C4-2B (cell line): Measurements from ENCODE around the gene CEACAM8.
"Not testable (repeated sequence)": the region's sequence is repeated elsewhere in the genome, so short reads cannot be mapped to it uniquely, and the experiment has no call there.

Source experiments
- H3K27ac ChIP-seq: fragments of 450-650 bp; 2 replicates; pipeline ENCODE4 v1.5.1; 2017
- ZFX ChIP-seq: fragments of 450-650 bp; IDR thresholded peaks from 2 replicates; pipeline ENCODE4 v1.6.1; 2017
- TF ChIP-seq, protein P1 (sequence below): fragments of 450-650 bp; conservative IDR thresholded peaks from 2 replicates; pipeline ENCODE4 v1.5.1; 2017; ENCODE audit warnings: mild to moderate bottlenecking

CEACAM8 gene

GRCh38 chr19:42555801-42556200 is 38.9 kb downstream of the CEACAM8 start:
- TF ChIP-seq, protein P1, sequence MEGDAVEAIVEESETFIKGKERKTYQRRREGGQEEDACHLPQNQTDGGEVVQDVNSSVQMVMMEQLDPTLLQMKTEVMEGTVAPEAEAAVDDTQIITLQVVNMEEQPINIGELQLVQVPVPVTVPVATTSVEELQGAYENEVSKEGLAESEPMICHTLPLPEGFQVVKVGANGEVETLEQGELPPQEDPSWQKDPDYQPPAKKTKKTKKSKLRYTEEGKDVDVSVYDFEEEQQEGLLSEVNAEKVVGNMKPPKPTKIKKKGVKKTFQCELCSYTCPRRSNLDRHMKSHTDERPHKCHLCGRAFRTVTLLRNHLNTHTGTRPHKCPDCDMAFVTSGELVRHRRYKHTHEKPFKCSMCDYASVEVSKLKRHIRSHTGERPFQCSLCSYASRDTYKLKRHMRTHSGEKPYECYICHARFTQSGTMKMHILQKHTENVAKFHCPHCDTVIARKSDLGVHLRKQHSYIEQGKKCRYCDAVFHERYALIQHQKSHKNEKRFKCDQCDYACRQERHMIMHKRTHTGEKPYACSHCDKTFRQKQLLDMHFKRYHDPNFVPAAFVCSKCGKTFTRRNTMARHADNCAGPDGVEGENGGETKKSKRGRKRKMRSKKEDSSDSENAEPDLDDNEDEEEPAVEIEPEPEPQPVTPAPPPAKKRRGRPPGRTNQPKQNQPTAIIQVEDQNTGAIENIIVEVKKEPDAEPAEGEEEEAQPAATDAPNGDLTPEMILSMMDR = no peak
- no peak for TF ChIP-seq ZFX
- H3K27ac ChIP-seq = no peak overlapping the region

- TF ChIP-seq, protein P1 = no peak
- TF ChIP-seq ZFX = no peak
- no peak overlapping the region for H3K27ac ChIP-seq
These were observed 39.4 kb downstream of the CEACAM8 start for GRCh38 chr19:42555317-42555716.

- TF ChIP-seq ZFX = no peak
- TF ChIP-seq, protein P1 = no peak
- H3K27ac ChIP-seq = no peak overlapping the region
These were observed 40.6 kb downstream of the CEACAM8 start for GRCh38 chr19:42554046-42554575.

DNA sequence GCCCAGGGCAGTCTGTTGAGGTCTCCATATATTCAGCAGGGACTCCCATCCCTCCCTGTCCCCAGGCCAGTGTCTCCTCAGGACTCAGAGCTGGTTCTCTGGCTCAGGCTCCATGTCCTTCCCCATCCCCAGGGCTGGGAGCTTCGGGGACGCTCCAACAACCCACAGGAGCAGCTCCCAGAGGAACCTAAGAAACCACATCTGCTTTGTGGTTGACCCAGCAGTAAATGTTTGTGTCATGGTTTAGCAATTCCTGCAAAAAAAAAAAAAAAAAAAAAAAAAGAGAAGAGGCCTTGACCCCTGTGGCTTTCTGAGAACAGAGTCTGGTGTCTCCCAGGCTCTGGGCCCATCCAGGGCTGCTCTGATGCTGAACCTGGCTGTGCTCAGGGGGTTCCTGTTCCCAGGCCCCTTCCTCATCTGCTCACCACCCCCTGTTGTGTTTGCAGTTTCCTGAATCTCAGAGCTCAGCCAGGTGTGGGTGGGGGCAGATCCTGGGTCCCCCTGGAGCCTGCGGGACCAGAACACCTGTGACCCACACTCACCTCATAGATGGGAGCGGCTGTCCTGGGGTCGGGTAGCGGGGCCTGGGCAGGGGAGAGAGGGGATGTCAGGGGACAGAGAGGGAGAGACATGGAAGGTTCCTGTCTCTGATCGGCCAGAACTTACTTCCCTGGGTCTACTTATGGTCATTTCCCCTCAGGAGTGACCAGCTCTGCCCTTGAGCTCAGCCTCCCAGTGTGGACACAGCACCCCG is 41.3 kb downstream of the CEACAM8 start:
- TF ChIP-seq, protein P1 = no peak
- TF ChIP-seq ZFX = no peak
- no peak overlapping the region for H3K27ac ChIP-seq

- TF ChIP-seq, protein P1 = no peak
- no peak for TF ChIP-seq ZFX
- no peak overlapping the region for H3K27ac ChIP-seq
These were observed 42.3 kb downstream of the CEACAM8 start for GRCh38 chr19:42552086-42553065.

GRCh38 chr19:42550521-42550920 is 44.2 kb downstream of the CEACAM8 start:
- not testable (repeated sequence) for H3K27ac ChIP-seq

DNA sequence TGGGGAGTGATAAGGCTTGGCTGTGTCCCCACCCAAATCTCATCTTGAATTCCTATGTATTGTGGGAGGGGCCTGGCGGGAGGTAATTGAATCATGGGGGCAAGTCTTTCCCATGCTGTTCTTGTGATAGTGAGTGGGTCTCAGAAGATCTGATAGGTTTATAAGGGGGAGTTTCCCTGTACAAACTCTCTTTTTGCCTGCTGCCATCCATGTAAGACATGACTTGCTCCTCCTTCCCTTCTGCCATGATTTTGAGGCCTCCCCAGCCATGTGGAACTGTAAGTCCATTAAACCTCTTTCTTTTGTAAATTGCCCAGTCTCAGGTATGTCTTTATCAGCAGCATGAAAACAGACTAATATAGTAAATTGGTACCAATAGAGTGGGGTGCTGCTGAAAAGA is 45.7 kb downstream of the CEACAM8 start:
- not testable (repeated sequence) for H3K27ac ChIP-seq

- TF ChIP-seq ZFX = no peak
- TF ChIP-seq, protein P1 = no peak
These were observed 46.2 kb downstream of the CEACAM8 start for GRCh38 chr19:42548552-42548951.

More at GRCh38 chr19:42548552-42548951, 46.2 kb downstream of the CEACAM8 start:
- H3K27ac ChIP-seq = no peak overlapping the region
